ENCODE data around the gene SH3RF3.

The SH3RF3 gene

GRCh38 chr2:109127556-109127955 is 1.4 kb upstream of the SH3RF3 start:
- TF ChIP-seq GATA2 (IDR thresholded peaks at IDR 0.05; ENCODE audit: low read depth, low read length) (no peak), GATA3 (IDR thresholded peaks at IDR 0.05; ENCODE audit: low read depth, low read length) (no peak)

DNA sequence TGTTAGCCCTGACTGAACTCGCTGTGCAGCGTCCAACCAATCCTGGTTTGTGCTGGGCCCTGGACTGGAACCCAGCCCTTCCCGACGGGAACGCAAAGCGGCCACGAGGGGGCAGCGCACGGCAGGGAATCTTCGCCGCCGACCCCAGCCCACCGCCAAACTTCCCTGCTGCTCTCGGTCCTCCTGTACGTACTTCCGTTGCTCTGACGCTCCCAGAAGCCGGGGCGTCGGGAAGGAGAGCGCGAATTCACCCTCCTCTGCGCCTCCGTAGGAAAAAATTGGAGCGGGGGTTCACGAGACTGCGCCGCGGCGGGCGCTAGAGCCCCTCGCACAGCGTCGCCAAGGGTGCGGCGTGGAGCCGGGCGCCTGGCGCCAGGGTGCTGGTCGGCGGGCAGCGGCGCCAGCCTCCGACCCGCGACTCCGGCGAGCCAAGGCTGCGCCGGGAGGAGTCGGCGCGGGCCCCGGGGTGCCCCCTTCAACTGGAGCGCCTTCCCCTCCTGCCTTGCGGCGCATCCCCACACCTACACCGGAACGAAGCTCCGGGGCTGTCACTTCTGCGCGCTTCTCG is 873 bp upstream of the SH3RF3 start:
- TF ChIP-seq GATA2 (IDR thresholded peaks at IDR 0.05; ENCODE audit: low read depth, low read length) (no peak), GATA3 (IDR thresholded peaks at IDR 0.05; ENCODE audit: low read depth, low read length) (no peak)

DNA sequence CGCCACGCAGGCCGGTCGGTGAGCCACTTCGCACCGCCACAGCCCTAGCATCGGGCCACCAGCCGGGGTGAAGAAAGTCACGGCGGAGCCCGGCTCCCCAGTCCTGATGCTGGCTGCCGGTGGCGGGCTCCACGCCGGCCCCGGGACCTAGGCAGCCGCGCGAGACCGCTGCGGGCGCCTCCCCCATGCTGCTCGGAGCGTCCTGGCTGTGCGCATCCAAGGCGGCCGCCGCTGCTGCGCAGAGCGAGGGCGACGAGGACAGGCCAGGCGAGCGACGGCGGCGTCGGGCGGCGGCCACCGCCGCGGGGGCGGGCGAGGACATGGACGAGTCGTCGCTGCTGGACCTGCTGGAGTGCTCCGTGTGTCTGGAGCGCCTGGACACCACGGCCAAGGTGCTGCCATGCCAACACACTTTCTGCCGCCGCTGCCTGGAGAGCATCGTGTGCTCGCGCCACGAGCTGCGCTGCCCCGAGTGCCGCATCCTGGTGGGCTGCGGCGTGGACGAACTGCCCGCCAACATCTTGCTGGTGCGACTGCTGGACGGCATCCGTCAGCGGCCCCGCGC is 433 bp downstream of the SH3RF3 start:
- no peak for TF ChIP-seq GATA3 (IDR thresholded peaks at IDR 0.05; ENCODE audit: low read depth, low read length)
- no peak for TF ChIP-seq GATA2 (IDR thresholded peaks at IDR 0.05; ENCODE audit: low read depth, low read length)

- TF ChIP-seq GATA2 (IDR thresholded peaks at IDR 0.05; ENCODE audit: low read depth, low read length) (no peak), GATA3 (IDR thresholded peaks at IDR 0.05; ENCODE audit: low read depth, low read length) (no peak)
Measured at GRCh38 chr2:109129921-109130722, 1.1 kb downstream of the SH3RF3 start.

DNA sequence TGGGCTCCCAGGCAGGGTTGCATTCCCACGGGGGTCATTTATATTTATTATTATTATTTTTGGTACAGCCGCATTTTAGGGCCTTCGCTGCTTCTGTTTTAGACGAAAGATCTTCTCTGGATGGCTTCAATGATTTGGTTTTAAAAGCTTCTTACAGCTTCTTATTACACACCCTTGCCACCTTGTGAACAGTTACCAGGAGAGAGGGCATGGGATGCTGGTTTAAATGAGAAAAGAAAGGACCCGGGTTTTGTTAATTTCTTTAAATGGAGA is 1.7 kb downstream of the SH3RF3 start:
- no peak for TF ChIP-seq GATA3 (IDR thresholded peaks at IDR 0.05; ENCODE audit: low read depth, low read length)
- no peak for TF ChIP-seq GATA2 (IDR thresholded peaks at IDR 0.05; ENCODE audit: low read depth, low read length)

- TF ChIP-seq GATA3 (IDR thresholded peaks at IDR 0.05; ENCODE audit: low read depth, low read length), result no peak
- no peak for TF ChIP-seq GATA2 (IDR thresholded peaks at IDR 0.05; ENCODE audit: low read depth, low read length)
Measured at GRCh38 chr2:109131777-109132176, 2.8 kb downstream of the SH3RF3 start.

DNA sequence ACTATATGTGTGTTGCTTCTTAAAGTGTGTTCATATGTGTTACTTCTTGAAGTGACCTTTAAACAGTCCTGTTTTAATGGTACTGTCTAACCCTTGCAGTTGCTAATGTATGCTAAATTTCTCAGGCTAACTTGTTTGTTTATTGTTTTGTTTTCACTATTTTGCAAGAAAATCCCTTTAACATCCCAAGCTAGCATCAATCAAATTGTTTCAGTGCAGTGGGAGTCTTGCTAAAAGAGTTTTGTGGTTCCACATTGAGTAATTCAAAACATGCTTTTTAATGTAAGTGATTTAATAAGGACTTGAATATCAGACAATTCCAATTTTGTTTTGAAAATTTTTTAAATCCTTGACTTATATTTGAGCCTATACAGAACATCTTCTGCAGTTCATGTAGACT is 3.6 kb downstream of the SH3RF3 start:
- no peak for TF ChIP-seq GATA2 (IDR thresholded peaks at IDR 0.05; ENCODE audit: low read depth, low read length)
- TF ChIP-seq GATA3 (IDR thresholded peaks at IDR 0.05; ENCODE audit: low read depth, low read length), result no peak

- TF ChIP-seq GATA3 (IDR thresholded peaks at IDR 0.05; ENCODE audit: low read depth, low read length), result no peak
- no peak for TF ChIP-seq GATA2 (IDR thresholded peaks at IDR 0.05; ENCODE audit: low read depth, low read length)
Measured at GRCh38 chr2:109133746-109134145, 4.7 kb downstream of the SH3RF3 start.

DNA sequence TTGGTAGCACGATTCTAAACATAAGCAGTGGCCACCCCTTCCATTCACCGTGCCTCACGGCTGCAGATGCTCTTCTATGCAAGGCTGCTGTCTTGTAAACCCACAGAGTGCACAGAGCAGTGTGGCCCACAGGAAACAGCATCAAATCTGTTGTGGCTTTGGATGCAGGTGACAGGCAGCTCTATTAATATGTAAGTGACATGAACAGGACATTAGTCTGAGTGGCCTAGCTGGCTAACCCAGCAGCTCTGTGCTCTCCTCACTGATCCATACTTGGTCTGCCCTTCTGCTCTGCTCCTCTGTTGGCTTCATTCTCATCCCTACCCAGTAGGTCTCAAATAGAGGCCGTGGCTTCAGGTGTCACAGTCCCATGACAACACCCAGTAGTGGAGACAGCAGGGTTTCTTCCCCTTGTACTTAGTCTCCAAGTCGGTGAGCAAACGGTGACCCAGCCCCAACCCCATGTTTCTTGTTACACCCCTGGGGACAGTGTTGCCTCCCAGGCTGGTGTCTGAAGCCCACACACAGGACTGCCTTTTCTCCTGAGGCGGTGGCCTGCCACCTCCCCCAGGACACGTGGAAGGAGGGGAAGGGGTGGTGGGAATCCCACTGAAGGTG is 5.8 kb downstream of the SH3RF3 start:
- no peak for TF ChIP-seq GATA3 (IDR thresholded peaks at IDR 0.05; ENCODE audit: low read depth, low read length)

- no peak for TF ChIP-seq GATA3 (IDR thresholded peaks at IDR 0.05; ENCODE audit: low read depth, low read length)
- peak; percentile 62 for TF ChIP-seq GATA2 (IDR thresholded peaks at IDR 0.05; ENCODE audit: low read depth, low read length)
Measured at GRCh38 chr2:109135359-109136197, 6.6 kb downstream of the SH3RF3 start.

DNA sequence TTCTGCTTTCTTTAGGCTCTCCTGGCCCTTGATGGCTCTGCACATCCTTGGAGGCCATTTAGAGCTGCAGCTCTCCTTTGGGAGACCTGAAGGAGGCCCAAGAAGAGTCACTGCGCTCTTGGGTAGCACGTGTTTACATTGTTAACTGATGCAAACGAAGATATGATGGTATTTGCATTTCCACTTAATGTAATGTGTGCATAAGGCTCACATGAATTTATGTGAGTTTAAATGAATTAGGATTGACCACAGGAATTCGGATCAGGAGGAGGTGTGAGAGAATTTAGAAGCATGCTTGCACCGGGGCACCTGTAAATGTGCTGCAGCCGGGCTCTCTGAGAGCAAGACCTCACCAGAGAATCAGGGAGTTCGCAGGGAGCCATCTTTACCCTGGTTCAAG is 7.5 kb downstream of the SH3RF3 start:
- TF ChIP-seq GATA3 (IDR thresholded peaks at IDR 0.05; ENCODE audit: low read depth, low read length) (no peak), GATA2 (IDR thresholded peaks at IDR 0.05; ENCODE audit: low read depth, low read length) (no peak)

DNA sequence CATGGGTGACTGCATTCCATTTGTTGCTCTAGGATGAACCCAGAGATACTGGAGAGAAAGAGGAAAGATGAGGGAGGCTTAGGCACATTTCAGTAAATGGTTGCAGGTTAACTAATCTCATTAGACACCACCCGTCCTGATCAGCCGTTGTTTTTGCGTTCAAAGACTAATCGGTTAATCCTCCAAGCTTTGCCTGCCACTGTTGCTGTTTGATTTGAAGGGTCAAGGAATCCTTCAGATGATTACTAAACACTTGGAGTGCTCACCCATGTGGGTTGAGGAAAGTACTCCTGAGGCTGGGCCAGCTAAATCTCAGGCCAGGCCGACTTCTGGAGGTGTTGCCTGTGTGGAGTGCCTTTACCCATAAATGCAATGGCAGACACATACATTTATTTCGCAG is 8.6 kb downstream of the SH3RF3 start:
- TF ChIP-seq GATA2 (IDR thresholded peaks at IDR 0.05; ENCODE audit: low read depth, low read length) (no peak), GATA3 (IDR thresholded peaks at IDR 0.05; ENCODE audit: low read depth, low read length) (no peak)

GRCh38 chr2:109138449-109138848 is 9.4 kb downstream of the SH3RF3 start:
- TF ChIP-seq GATA3 (IDR thresholded peaks at IDR 0.05; ENCODE audit: low read depth, low read length) (no peak), GATA2 (IDR thresholded peaks at IDR 0.05; ENCODE audit: low read depth, low read length) (no peak)

GRCh38 chr2:109139002-109139401 is 10.0 kb downstream of the SH3RF3 start:
- TF ChIP-seq GATA3 (IDR thresholded peaks at IDR 0.05; ENCODE audit: low read depth, low read length), result no peak
- TF ChIP-seq GATA2 (IDR thresholded peaks at IDR 0.05; ENCODE audit: low read depth, low read length), result no peak
